Liver (tissue), 3 donors: Measurements from ENCODE around the gene TNP2.

Experiments used
- ATF3 ChIP-seq: IDR thresholded peaks from 2 replicates; pipeline ENCODE4 v1.6.1; 2016; ENCODE audit warnings: antibody characterized with exemption
- CTCF ChIP-seq: fragments of 150-350 bp; IDR thresholded peaks from 2 replicates; pipeline ENCODE4 v1.5.1; 2017; ENCODE audit warnings: improper control_type of control experiment, low read depth, low read length; ENCODE audit not compliant: missing input control
- EGR1 ChIP-seq, 2 donors: IDR thresholded peaks; 2 replicates each; pipeline ENCODE4 v1.6.1; 2016 to 2018; ENCODE audit warnings: antibody characterized with exemption in 2 of 2, low read depth in 2 of 2
- FOXA1 ChIP-seq: IDR thresholded peaks from 2 replicates; pipeline ENCODE4 v1.6.1; 2016; ENCODE audit warnings: antibody characterized with exemption
- GABPA ChIP-seq, 2 donors: IDR thresholded peaks in 1 of 2; conservative IDR thresholded peaks in 1 of 2; 2 replicates each; pipeline ENCODE4 v1.6.1; 2016; ENCODE audit warnings: antibody characterized with exemption in 2 of 2, mild to moderate bottlenecking in 1 of 2, moderate library complexity in 1 of 2
- HNF4A ChIP-seq, 2 donors: conservative IDR thresholded peaks; 2 replicates each; pipeline ENCODE4 v1.6.1; 2016; ENCODE audit warnings: antibody characterized with exemption in 2 of 2, mild to moderate bottlenecking in 2 of 2
- JUND ChIP-seq, 2 donors: IDR thresholded peaks; 2 replicates each; pipeline ENCODE4 v1.6.1; 2016; ENCODE audit warnings: antibody characterized with exemption in 2 of 2
- MAX ChIP-seq: IDR thresholded peaks from 2 replicates; pipeline ENCODE4 v1.6.1; 2016; ENCODE audit warnings: antibody characterized with exemption
- RAD21 ChIP-seq, 2 donors: IDR thresholded peaks; 2 replicates each; pipeline ENCODE4 v1.6.1; 2016; ENCODE audit warnings: antibody characterized with exemption in 2 of 2, mild to moderate bottlenecking in 2 of 2
- REST ChIP-seq: IDR thresholded peaks from 2 replicates; pipeline ENCODE4 v1.6.1; 2016; ENCODE audit warnings: antibody characterized with exemption, mild to moderate bottlenecking
- SP1 ChIP-seq: IDR thresholded peaks from 2 replicates; pipeline ENCODE4 v1.6.1; 2018; ENCODE audit warnings: antibody characterized with exemption, mild to moderate bottlenecking
- TAF1 ChIP-seq: conservative IDR thresholded peaks from 2 replicates; pipeline ENCODE4 v1.6.1; 2016; ENCODE audit warnings: antibody characterized with exemption, mild to moderate bottlenecking
- YY1 ChIP-seq: IDR thresholded peaks from 2 replicates; pipeline ENCODE4 v1.6.1; 2016; ENCODE audit warnings: antibody characterized with exemption, mild to moderate bottlenecking
- donor health status: healthy.
- donor health status: healthy.

- TF ChIP-seq CTCF (no peak), ATF3 (no peak), REST (no peak), SP1 (no peak), FOXA1 (no peak), GABPA (IDR thresholded peaks at IDR 0.05 in 1 of 2, conservative IDR thresholded peaks at IDR 0.05 in 1 of 2) (no peak), TAF1 (no peak), HNF4A (conservative IDR thresholded peaks at IDR 0.05) (no peak), MAX (no peak), EGR1 (IDR thresholded peaks at IDR 0.05; ENCODE audit: low read depth in 2 of 2) (no peak), JUND (IDR thresholded peaks at IDR 0.05) (no peak), RAD21 (IDR thresholded peaks at IDR 0.05) (no peak), YY1 (no peak)
Observed at GRCh38 chr16:11272921-11273720, 4.0 kb upstream of the TNP2 start, which contains the start of gene PRM3.
